Right ventricle myocardium inferior (tissue), 1 donor: ENCODE data around the gene SULT1A4. TPM values are rescaled to one million over a fixed set of nuclear protein-coding genes. Genes with fewer than 3 reads are reported as not detected.
"Not testable (repeated sequence)": the region's sequence is repeated elsewhere in the genome, so short reads cannot be mapped to it uniquely, and the experiment has no call there.

Experiments
- ATAC-seq: fragments of 200-7000 bp; cut with Tn5 transposase; one replicate; pipeline ENCODE4 v1.9.1; 2020; ENCODE audit warnings: mild to moderate bottlenecking, moderate library complexity
- DNase-seq: peaks from one replicate; pipeline ENCODE4 v3.0.0; 2021; ENCODE audit errors: missing footprints
- intact Hi-C: fragments of 100-400 bp; cut with DNase I; formaldehyde crosslinking; loops from one replicate; pipeline ENCODE4 v1.11.0; 2022
- long read RNA-seq: library from polyadenylated mRNA; unstranded; transcript quantifications from one replicate; pipeline ENCODE4 v2.0.0, GENCODE V29; 2021
- total RNA-seq: library from RNA; stranded (reverse); fragmentation: NEBNext Ultra II Directional; extraction: Animal tissue kit (Norgen Biotek cat#: 25700); gene quantifications from one replicate; pipeline ENCODE4 v1.2.1, GENCODE V29; 2021
- donor health status: DM: no; HTN: yes; CAD: no; lungs with severe emphysema.

The SULT1A4 gene
- 3.4 TPM for total RNA-seq
- long read RNA-seq, partial matches to known transcripts, result 1 of 1 reads
- long read RNA-seq, other reads (novel, unspliced or antisense), result 0 of 1 reads

DNA sequence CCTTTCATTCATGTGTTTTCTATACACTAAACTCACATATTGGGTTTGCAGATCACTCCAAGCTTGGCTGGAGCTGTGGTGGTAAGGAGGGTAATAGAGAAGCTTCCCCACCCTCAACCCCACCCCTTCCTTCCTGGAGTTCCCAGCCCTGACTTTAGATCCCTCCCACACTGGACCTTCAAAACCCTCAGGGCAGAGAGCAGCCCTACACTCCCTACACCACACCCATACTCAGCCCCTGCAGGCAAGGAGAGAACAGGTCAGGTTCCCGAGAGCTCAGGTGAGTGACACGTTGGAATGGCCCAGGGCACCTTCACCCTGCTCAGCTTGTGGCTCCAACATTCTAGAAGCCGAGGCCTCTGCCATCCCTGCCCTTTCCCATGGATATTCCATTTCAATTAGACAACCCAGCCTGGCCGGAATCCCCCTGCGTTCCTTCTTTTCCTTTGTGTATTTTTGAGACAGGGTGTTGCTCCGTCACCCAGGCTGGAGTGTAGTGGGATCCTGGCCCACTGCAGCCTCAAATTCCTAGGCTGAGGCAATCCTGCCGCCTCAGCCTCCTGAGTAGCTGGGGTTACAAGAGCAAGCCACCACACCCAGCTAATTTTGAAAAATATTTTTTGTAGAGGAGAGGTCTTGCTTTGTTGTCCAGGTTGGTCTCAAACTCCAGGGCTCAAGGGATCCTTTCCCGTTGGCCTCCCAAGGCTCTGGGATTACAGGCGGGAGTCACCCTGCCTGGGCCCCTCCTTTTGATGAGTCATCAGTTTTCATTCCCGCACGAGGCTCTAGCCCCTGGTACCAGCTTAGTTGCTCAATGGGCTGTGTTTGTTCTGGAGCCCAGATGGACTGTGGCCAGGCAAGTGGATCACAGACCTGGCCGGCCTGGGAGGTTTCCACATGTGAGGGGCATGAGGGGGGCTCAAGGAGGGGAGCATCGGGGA lies at the start of gene SULT1A4:
TSS of gene SULT1A4 (plus strand) at position 208 of the 941 bp plus-strand sequence. CDS start 1,473 bp downstream, outside the sequence.
- DNase-seq, intact Hi-C loops: not testable (repeated sequence)
- peak; percentile 43 for ATAC-seq

DNA sequence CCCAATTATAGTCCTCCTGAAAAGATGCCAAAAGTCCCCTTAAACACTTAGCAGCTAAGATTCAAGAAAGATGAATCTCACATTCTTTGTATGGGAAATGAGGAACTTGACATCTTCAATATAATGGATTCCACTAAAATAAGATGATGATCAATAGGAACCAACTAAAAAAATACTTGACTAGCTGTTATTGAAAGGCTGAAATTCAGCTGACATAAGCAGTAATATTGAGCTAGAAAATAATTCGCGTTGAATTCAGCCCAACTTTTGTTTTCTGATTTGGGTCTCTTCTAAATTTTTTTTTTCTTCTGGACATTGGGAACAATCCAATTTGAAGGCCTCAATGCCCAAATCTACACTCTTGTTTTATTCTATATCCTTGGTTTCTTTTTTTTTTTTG lies 36.1 kb upstream of the SULT1A4 start:
- ATAC-seq, DNase-seq, intact Hi-C loops: not testable (repeated sequence)

- DNase-seq, ATAC-seq, intact Hi-C loops: not testable (repeated sequence)
These were observed 34.3 kb upstream of the SULT1A4 start for GRCh38 chr16:29425390-29425789.

DNA sequence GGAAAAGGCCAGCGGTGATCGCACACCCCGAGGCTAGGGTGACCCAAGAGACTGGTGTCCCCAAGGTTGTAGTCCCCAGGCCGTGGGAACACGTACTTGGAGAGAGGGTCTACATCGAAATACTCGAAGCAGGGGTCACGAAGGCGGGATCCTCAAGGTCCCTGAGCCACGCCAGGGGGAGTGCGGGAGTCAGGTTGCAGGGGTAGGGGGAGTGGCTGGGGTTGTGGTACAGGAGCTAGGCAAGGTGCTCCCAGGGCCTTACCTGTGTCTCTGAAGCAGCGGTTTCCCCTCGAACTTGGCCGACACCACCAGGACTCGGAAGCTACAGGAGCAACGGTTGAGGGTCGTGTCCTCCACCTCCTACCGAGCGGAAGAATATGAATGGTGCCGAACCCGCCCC lies 6.0 kb upstream of the SULT1A4 start:
- DNase-seq, intact Hi-C loops: not testable (repeated sequence)
- ATAC-seq, result peak; percentile 8

- intact Hi-C loops, DNase-seq: not testable (repeated sequence)
- ATAC-seq, result peak; percentile 97
These were observed 5.4 kb upstream of the SULT1A4 start, which contains the start of the genes BOLA2 and SLX1B for GRCh38 chr16:29454269-29454668. BOLA2 (minus strand) TSS chr16:29454351; CDS start chr16:29454253, 98 bp downstream. SLX1B (plus strand) TSS chr16:29454533.

- intact Hi-C loops, DNase-seq: not testable (repeated sequence)
- ATAC-seq, result peak; percentile 84
These were observed 4.9 kb upstream of the SULT1A4 start for GRCh38 chr16:29454828-29455227.

DNA sequence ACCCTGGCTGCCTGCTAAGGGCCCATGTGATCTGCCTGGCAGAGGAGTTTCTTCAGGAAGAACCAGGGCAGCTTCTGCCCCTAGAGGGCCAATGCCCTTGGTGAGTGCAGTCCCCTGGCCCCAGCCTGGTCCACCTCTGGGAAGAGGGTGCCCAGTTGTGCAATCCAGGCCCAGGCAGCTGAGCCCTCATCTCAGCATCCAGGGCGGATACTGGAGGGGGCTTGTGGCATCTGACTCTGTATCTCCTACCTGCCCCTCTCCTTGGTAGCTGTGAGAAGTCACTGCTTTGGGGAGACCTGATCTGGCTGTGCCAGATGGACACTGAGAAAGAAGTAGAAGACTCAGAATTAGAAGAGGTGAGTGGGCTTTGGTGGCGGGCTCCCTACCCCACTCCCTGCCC lies 2.1 kb upstream of the SULT1A4 start:
- intact Hi-C loops, ATAC-seq: not testable (repeated sequence)
- DNase-seq, result peak; percentile 28

DNA sequence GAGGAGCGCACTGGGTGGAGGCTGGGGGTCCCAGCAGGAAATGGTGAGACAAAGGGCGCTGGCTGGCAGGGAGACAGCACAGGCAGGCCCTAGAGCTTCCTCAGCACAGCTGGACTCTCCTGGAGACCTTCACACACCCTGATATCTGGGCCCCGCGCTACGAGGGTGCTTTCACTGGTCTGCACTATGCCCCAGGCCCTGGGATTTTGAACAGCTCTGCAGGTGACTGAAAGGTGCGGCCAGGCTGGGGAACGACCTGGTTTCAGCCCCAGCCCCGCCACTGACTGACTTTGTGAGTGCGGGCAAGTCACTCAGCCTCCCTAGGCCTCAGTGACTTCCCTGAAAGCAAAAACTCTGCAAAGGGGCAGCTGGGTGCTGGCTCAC lies 926 bp downstream of the SULT1A4 start:
- DNase-seq, intact Hi-C loops, ATAC-seq: not testable (repeated sequence)

DNA sequence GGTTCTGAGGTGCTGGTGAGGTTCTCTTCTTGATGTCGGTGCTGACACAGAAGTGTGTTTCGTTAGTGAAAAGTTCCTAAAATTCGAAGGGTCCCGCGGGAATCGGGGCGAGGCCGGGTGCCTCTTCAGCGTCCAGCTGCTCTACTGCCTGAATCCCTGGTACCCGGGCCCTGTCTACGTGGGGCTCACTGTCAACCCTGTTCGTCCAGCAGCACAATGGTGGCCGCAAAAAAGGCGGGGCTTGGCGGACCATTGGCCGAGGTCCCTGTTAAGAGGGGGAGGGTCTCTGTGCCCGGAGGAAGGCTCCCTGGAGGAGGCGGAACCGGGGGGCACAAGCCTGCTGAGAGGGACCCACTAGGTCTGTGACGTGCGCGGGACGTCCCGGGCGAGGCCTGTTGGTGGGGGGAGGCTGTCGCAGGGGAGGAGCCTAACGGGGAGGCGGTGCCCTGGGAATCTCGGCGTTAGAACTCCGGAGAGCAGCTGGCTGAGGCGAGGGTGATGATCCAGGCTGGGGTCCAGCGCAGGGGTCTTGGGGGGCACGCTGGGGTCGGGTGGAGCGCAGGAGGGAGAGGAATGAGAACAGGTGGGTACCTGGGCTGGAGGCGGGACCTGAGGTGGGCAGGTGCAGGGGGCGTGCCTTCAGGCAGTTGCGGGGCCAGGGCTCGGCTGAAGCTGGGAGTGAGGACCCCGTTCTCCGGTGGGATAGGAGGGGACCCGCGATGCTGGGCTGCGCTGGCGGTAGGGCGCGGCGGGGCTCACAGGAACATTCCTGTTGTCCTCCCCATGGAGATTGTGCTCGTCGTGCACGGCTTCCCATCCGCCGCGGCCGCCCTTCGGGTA lies 6.5 kb downstream of the SULT1A4 start:
- DNase-seq, intact Hi-C loops: not testable (repeated sequence)
- peak; percentile 51 for ATAC-seq

- intact Hi-C loops, DNase-seq: not testable (repeated sequence)
- ATAC-seq, result peak; percentile 4
These were observed 7.2 kb downstream of the SULT1A4 start for GRCh38 chr16:29466904-29467303.

DNA sequence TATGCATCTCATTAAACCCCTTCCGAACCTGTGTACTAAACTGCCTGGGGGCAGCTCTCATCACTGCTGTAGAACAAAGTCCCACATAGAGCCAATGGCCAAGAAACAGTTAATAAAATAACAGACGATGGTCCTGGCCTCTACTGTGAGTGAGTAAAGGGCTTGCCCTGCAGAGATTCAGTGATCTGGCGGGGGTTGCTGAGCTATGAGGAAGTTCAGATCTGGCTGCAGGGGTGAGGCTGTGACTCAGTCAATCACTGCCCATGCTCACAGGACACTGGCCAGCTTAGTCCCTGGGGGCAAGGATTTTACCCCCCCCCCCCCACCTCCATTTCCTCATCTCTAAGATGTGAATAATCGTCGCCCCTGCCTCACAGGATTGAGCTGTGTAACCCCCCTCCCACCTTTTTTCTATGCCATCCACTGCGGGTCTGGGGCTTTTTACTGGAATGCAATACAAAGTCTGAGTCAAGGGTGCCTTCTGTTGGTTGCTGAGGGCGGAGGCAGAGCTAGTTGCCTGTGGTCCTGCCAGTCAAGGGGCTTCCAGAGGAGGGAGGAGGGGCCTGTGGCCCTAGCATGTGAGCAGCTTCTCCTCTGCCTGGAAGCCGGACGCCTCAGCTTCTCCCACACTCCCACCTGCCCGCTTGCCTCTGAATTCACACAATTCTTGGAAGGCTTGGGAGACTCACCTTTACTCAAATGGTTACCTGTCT lies 8.1 kb downstream of the SULT1A4 start:
- intact Hi-C loops, ATAC-seq, DNase-seq: not testable (repeated sequence)

GRCh38 chr16:29469660-29470059 lies 9.9 kb downstream of the SULT1A4 start:
- ATAC-seq, result peak; percentile 95
- DNase-seq, result peak; percentile 92
- intact Hi-C loops, result not testable (repeated sequence)

DNA sequence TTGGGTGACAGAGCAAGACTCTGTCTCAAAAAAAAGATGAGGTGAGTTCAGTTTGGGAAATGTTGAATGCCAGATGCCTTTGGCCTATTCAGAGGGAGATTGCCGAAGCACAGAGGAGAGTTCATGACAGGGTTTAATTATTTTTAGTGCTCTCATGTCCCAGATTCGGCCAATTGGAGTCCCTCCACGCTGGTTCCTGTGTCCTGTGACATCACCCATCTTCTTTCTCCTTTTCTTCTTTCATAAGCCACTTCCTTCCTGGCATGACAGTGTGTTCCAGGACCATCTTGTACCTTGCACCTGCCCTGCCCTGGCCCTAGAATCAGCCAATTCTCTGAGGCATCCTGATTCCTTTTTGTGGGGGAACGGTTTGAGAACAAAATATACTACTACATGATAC lies 12.4 kb downstream of the SULT1A4 start:
- DNase-seq, intact Hi-C loops, ATAC-seq: not testable (repeated sequence)

DNA sequence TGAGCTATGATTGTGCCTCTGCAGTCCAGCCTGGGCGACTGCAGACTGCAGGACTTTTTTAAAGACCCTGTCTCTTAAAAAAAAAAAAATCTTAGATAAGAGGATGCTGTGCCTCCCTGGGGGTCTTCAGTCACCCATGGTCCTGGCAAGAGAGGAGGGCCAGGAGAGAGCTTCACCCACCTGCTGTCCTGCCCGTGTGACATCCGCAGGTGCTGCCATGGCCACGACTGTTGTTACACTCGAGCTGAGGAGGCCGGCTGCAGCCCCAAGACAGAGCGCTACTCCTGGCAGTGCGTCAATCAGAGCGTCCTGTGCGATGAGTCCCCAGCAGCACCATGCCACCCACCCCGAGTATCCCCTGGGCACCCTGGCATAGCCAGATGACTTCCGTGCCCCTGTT lies 22.6 kb downstream of the SULT1A4 start:
- ATAC-seq, intact Hi-C loops: not testable (repeated sequence)
- DNase-seq, result peak; percentile 7

DNA sequence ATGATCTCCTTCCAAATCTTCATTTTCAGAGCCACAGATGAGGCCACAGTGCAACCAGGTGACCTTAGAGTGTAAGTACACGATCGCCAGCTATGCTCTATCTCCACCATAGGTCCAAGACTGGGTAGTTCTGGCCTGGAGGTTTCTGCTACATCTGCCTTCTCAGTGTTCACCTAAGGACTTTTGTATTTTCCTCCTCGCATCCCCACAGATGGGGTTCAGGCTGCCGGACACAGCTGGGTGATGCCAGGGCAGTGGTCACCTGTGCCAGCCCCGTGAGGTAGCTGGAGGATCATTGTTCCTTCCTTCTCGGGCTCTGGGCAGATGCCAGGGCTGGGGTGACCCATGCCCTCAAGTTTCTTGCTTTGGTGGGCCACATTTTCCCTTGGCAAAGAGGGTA lies 46.6 kb downstream of the SULT1A4 start, which contains the start of gene NPIPB12:
TSS of gene NPIPB12 (minus strand) at position 101 of the 400 bp plus-strand sequence.
- DNase-seq, intact Hi-C loops, ATAC-seq: not testable (repeated sequence)
